Endometrial microvascular endothelial cells (primary cell): Measurements from ENCODE around the gene MOCS1. TPM values are rescaled to one million over a fixed set of nuclear protein-coding genes. Genes with fewer than 3 reads are reported as not detected.

Source experiments
- in situ Hi-C: cut with HindIII; loops from 2 replicates; pipeline ENCODE4 v1.10.0; 2017; ENCODE audit warnings: low sequenced_read_pairs, low pct_unique_long_range_greater_than_20kb; ENCODE audit errors: inconsistent ontology term
- total RNA-seq: library from RNA; depleted of rRNA; stranded (reverse); fragments of >200 nt; gene quantifications from one replicate; pipeline ENCODE4 v1.2.3, GENCODE V29; 2015; ENCODE audit errors: inconsistent ontology term

Gene MOCS1
- total RNA-seq, 1 donor from 2014 or later: 5.4 TPM

DNA sequence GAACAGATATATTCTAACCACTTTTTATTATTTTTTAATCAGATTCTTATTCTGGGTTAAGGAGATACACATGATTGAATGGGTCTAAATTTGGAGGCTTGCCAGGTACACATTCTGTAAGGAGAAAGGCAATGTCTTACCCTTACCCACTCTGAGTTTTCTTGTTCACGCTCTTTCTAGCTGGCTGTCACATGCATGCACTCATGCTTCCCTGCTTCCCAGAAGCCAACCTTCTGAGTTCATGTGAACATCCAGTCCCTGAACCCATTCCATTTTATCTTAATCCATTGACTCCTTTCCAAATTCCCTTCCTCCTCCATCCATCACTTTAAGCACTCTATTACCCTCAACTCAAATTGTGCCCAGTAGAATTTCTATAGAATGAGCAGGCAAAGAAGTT, 17.5 kb upstream of the MOCS1 start:
- in situ Hi-C loops: no loop called here

- in situ Hi-C loops: no loop called here
These were observed 16.9 kb upstream of the MOCS1 start for GRCh38 chr6:39951191-39951590.

DNA sequence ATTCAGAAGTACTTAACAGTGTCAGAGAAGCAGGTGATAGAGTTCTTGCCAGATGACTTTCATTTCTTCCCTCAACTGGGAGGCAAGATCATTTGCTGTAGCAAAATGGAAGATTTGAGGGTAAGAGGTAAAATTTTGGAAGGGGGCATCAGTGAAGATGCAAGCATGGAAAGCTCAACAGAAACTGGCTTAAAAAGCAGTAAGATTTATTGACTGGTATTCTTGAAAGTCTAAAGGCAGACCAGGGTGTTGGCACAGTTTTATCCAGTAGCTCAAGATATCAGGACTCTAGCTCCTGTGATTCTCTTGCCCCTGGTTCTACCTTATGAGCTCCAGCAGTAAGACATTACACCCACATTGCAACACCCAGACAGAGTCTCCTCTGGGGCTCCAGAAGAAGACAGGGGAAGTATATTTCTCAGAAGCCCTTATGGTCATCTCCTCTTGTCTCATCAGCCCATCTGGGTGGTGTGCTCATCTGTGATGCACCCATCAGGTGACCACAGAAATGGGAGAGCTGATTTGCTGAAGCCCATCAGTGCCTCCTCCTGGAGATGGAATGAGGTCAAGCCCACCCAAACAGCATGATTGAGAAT, 16.0 kb upstream of the MOCS1 start:
- in situ Hi-C loops: no loop called here

- in situ Hi-C loops: no loop called here
These were observed 14.0 kb upstream of the MOCS1 start for GRCh38 chr6:39948199-39948791.

DNA sequence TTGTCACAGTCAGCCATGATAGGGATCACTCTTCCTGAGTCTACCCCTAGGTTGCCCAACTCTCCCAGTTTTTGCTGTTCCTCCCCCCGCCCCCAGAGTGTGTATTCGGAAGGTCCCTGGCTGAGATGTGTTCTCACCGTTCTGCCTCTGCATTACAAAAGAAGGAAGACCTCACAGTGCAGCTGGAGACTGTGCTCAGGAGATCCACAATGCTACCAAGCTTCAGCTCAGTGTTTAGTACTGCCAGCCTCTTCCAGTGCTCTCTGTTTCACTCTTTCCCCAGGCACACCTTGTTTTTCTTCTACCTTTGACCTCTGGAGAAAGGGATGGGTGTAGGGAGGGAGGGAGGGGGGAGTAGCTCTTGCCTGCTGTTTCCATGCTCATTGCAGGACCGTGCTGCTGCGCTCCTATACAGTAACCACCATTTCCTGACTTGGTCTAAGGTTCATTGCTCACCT, 13.4 kb upstream of the MOCS1 start:
- in situ Hi-C loops: no loop called here

DNA sequence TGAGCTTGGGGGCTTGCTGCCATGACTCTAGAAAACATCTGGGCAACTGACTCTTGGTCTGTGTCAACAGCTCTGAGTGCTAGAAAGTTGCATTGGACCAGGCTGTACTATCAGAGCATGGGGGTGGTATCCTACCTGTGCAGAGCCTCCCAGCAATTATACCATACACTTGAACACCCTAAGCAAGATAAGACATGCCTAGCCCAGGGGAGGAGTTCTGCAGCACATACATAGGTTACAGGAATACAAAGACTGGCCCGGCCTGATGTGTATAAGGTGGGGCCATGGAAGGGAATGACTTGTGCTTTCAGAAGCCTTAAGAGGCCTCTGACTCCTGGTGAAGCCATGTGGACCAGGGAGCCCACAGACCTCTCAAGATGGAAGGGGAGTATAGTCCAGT, 11.4 kb upstream of the MOCS1 start:
- in situ Hi-C loops: no loop called here

DNA sequence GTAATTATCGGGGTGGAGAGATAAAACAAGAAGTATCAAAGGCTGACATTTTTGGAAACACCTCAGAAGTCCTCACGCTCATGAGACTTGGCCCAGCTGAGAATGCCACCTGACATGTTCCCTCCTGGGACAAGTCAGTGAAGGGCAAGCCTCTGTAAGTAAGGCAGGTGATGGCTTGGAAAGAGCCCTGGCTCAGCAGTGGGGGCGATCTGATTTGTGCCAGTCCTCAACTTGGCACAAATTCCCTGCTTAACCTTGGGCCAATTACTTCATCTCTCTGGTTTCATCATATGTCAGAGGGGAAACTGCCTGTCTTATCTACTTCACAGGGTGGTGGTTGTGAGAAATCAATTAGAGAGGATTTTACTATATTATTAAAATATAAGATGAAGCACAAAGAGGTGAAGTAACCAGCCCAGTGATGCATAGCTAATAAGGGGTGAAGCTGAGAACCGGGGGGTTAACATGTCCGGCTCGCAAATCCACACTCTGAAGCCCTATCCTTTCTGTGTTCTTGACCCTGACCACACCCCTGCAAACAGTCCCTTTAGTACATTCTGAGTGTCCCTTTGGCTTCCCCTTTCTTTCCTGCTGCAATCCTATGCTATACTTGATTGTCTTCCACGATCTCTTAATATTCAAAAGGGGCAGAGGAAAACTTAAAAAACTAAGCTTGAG, 8.8 kb upstream of the MOCS1 start:
- in situ Hi-C loops: no loop called here

DNA sequence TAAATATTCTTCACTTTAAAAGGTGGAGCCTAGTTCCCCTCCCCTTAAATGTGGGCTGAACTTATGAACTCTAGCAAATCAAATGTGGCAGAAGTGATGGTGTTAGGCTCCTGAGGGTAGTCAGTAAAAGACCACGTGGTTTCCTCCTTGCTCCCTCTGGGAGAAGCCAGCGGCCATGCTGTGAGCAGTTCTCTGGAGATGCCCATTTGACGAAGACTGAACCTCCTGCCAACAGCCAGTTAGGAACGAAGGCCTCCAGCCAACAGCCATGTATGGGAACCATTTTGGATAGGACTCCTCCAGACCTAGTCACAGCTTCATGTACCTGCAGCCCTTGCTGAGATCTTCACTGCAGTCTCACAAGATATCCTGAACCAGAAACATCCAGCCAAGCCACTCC, 7.6 kb upstream of the MOCS1 start:
- in situ Hi-C loops: no loop called here

DNA sequence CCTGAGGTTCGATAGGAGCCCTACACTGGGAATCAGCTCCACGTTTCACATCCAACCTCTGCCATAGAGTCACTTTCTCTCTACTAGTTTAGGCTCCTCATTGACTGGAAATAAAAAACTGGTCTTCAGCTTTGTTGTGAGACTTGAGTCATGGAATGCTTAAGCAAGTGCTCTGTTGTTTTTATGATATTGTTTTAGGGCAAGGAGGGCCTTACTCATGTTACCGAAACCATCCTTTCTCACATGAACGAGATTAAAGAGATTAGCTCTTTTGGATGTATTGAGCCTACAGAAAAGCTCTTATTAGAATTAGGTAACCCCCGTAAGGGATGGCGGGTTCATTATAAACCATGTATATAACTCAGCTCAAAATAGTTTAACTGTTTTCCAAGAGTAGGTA, 6.9 kb upstream of the MOCS1 start:
- in situ Hi-C loops: no loop called here

GRCh38 chr6:39938773-39939654, 4.8 kb upstream of the MOCS1 start:
- in situ Hi-C loops: no loop called here

- in situ Hi-C loops: no loop called here
These were observed 3.5 kb upstream of the MOCS1 start for GRCh38 chr6:39937686-39938333.

DNA sequence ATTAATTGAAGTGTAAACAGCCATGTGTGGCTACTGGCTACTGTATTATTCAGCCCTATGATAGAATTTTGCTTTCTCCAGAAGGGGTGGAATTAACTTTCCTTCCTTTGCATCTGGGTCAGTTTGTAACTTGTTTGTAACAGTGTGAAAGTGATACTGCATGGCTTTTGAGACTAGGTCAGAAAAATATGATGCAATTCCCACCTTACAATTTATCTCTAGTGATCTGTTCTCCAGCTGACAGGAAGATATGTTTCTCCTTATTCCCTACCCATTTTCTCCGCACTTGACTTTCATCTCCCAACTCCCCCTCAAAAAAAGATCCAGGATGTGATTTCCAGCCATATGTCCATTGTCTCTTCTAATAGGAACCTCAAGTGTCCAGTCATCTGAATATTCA, 2.6 kb upstream of the MOCS1 start:
- in situ Hi-C loops: no loop called here

- in situ Hi-C loops: no loop called here
These were observed 979 bp upstream of the MOCS1 start for GRCh38 chr6:39935241-39935640.

DNA sequence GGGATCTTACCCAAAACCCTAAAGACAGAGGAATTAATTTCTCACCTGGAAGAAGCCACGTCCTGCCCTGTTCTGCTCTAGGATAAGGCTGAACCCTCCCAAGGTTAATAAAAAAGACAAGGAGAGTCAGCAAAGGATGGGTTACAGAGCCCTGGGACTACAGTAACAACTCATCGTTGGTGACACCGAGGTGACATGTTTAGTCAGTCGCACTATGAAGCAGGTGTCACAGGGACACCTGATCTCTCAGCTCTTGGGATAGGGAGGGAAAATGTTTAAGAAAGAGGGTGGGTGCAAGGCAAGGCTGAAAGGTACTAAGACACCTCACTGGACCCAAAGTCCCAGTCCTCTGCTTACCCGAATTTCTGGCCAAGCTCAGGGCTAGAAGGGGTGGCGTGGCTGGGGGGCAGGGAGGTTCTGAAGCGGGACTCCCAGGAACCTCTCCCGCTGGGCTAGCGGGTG, 562 bp downstream of the MOCS1 start:
- in situ Hi-C loops: no loop called here

GRCh38 chr6:39932386-39932910, 1.8 kb downstream of the MOCS1 start:
- in situ Hi-C loops: no loop called here

- in situ Hi-C loops: no loop called here
These were observed 2.7 kb downstream of the MOCS1 start for GRCh38 chr6:39931607-39932006.

DNA sequence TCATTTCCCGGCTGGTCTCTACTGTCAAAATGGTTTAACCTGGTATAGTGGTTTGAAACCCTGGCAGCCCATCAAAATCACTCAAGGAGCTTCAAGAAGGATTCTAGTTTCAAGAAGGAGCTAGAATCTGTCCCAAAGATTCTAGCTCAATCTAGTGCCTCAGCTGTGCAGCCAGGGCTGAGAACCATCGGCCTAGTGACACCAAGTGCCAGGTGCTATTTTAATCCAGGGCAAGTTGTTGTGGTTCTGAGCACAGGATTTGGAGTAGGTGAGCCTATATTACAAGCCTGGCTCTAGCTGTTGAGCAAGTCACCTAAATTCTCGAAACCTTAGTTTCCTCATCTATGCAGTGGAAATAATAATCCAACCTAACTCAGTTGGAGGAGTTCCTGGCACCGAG, 3.7 kb downstream of the MOCS1 start:
- in situ Hi-C loops: no loop called here

DNA sequence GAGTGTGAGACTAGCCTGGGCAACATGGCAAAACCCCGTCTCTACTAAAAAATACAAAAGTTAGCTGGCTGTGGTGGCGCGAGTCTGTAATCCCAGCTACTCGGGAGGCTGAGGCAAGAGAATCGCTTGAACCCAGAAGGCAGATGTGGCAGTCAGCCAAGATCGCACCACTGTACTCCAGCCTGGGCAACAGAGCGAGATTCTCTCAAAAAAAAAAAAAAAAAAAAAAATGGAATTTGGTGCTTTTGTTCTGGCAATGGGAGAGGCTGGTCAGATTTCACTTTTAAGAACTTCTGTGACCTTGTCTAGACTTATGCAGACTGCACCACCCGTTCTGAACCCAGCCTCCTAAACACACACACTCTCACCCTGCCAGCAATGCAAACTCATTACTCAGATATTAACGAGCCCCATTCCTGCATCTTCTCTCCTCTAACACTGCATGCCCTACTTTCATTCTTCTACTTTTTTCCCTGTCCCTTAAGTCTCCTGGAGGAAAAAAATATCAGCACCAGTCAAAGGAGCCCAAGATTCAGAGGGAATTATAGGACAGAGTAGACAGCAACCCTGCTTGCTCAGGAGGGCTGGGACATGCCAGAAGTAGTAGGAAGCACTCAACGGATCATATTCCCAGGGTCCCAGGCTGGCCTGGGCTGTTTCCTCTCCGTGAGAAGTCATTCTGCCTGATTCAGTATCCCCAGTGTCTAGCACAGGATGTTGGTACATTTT, 4.4 kb downstream of the MOCS1 start:
- in situ Hi-C loops: no loop called here
